Measurements from ENCODE around the gene PCED1B. TPM values are rescaled to one million over a fixed set of nuclear protein-coding genes. Genes with fewer than 3 reads are reported as not detected.

PCED1B gene
- total RNA-seq, 1 donor from 2014 or later: 1.0 TPM

GRCh38 chr12:47235258-47236040 lies 156.0 kb downstream of the PCED1B start:
- no peaks in the 10 kb centered on the region for H3K4me1 ChIP-seq (ENCODE audit: control insufficient read depth in 3 of 3, insufficient read depth in 3 of 3, low read length in 3 of 3)
- H3K36me3 ChIP-seq (ENCODE audit: control insufficient read depth in 3 of 3, insufficient read depth in 3 of 3, low read length in 3 of 3): no peaks in the 10 kb centered on the region
- no peak overlapping the region for H3K4me3 ChIP-seq (ENCODE audit: low read length in 3 of 3)
- H3K27me3 ChIP-seq (ENCODE audit: control insufficient read depth in 3 of 3, insufficient read depth in 3 of 3, low read length in 3 of 3): no peaks in the 10 kb centered on the region
- H3K9me3 ChIP-seq (ENCODE audit: control insufficient read depth in 3 of 3, low read length in 3 of 3): no peaks in the 10 kb centered on the region
- no peak overlapping the region for H3K9ac ChIP-seq (ENCODE audit: low read depth in 1 of 3, low read length in 3 of 3)
- H3K27ac ChIP-seq (ENCODE audit: low read depth, low read length): no peak overlapping the region

- H3K9ac ChIP-seq (ENCODE audit: low read depth in 1 of 3, low read length in 3 of 3): no peak overlapping the region
- no peaks in the 10 kb centered on the region for H3K27me3 ChIP-seq (ENCODE audit: control insufficient read depth in 3 of 3, insufficient read depth in 3 of 3, low read length in 3 of 3)
- H3K4me3 ChIP-seq (ENCODE audit: low read length in 3 of 3): no peak overlapping the region
- H3K4me1 ChIP-seq (ENCODE audit: control insufficient read depth in 3 of 3, insufficient read depth in 3 of 3, low read length in 3 of 3): no peaks in the 10 kb centered on the region
- H3K36me3 ChIP-seq (ENCODE audit: control insufficient read depth in 3 of 3, insufficient read depth in 3 of 3, low read length in 3 of 3): no peaks in the 10 kb centered on the region
- no peaks in the 10 kb centered on the region for H3K9me3 ChIP-seq (ENCODE audit: control insufficient read depth in 3 of 3, low read length in 3 of 3)
- no peak overlapping the region for H3K27ac ChIP-seq (ENCODE audit: low read depth, low read length)
Measured at GRCh38 chr12:47236109-47236714, 156.8 kb downstream of the PCED1B start.

- no peaks in the 10 kb centered on the region for H3K4me1 ChIP-seq (ENCODE audit: control insufficient read depth in 3 of 3, insufficient read depth in 3 of 3, low read length in 3 of 3)
- no peaks in the 10 kb centered on the region for H3K27me3 ChIP-seq (ENCODE audit: control insufficient read depth in 3 of 3, insufficient read depth in 3 of 3, low read length in 3 of 3)
- no peaks in the 10 kb centered on the region for H3K9me3 ChIP-seq (ENCODE audit: control insufficient read depth in 3 of 3, low read length in 3 of 3)
- H3K36me3 ChIP-seq (ENCODE audit: control insufficient read depth in 3 of 3, insufficient read depth in 3 of 3, low read length in 3 of 3): no peaks in the 10 kb centered on the region
- H3K9ac ChIP-seq (ENCODE audit: low read depth in 1 of 3, low read length in 3 of 3): no peak overlapping the region
- no peak overlapping the region for H3K27ac ChIP-seq (ENCODE audit: low read depth, low read length)
- H3K4me3 ChIP-seq (ENCODE audit: low read length in 3 of 3): no peak overlapping the region
Measured at GRCh38 chr12:47237751-47238211, 158.4 kb downstream of the PCED1B start.

- Histone ChIP-seq H3K36me3 (ENCODE audit: control insufficient read depth in 3 of 3, insufficient read depth in 3 of 3, low read length in 3 of 3) (no peaks in the 10 kb centered on the region), H3K4me3 (ENCODE audit: low read length in 3 of 3) (no peak overlapping the region), H3K27ac (ENCODE audit: low read depth, low read length) (no peak overlapping the region), H3K4me1 (ENCODE audit: control insufficient read depth in 3 of 3, insufficient read depth in 3 of 3, low read length in 3 of 3) (no peaks in the 10 kb centered on the region), H3K9ac (ENCODE audit: low read depth in 1 of 3, low read length in 3 of 3) (no peak overlapping the region), H3K9me3 (ENCODE audit: control insufficient read depth in 3 of 3, low read length in 3 of 3) (no peaks in the 10 kb centered on the region), H3K27me3 (ENCODE audit: control insufficient read depth in 3 of 3, insufficient read depth in 3 of 3, low read length in 3 of 3) (no peaks in the 10 kb centered on the region)
Measured at GRCh38 chr12:47238669-47239114, 159.3 kb downstream of the PCED1B start.

- H3K9ac ChIP-seq (ENCODE audit: low read depth in 1 of 3, low read length in 3 of 3): no peak overlapping the region
- no peaks in the 10 kb centered on the region for H3K27me3 ChIP-seq (ENCODE audit: control insufficient read depth in 3 of 3, insufficient read depth in 3 of 3, low read length in 3 of 3)
- H3K4me1 ChIP-seq (ENCODE audit: control insufficient read depth in 3 of 3, insufficient read depth in 3 of 3, low read length in 3 of 3): no peaks in the 10 kb centered on the region
- no peaks in the 10 kb centered on the region for H3K9me3 ChIP-seq (ENCODE audit: control insufficient read depth in 3 of 3, low read length in 3 of 3)
- no peak overlapping the region for H3K27ac ChIP-seq (ENCODE audit: low read depth, low read length)
- no peak overlapping the region for H3K4me3 ChIP-seq (ENCODE audit: low read length in 3 of 3)
- H3K36me3 ChIP-seq (ENCODE audit: control insufficient read depth in 3 of 3, insufficient read depth in 3 of 3, low read length in 3 of 3): no peaks in the 10 kb centered on the region
Measured at GRCh38 chr12:47242426-47242825, 163.0 kb downstream of the PCED1B start.

GRCh38 chr12:47244835-47245234 lies 165.4 kb downstream of the PCED1B start:
- Histone ChIP-seq H3K4me3 (ENCODE audit: low read length in 3 of 3) (no peak overlapping the region), H3K4me1 (ENCODE audit: control insufficient read depth in 3 of 3, insufficient read depth in 3 of 3, low read length in 3 of 3) (no peaks in the 10 kb centered on the region), H3K9ac (ENCODE audit: low read depth in 1 of 3, low read length in 3 of 3) (no peak overlapping the region), H3K27me3 (ENCODE audit: control insufficient read depth in 3 of 3, insufficient read depth in 3 of 3, low read length in 3 of 3) (no peaks in the 10 kb centered on the region), H3K36me3 (ENCODE audit: control insufficient read depth in 3 of 3, insufficient read depth in 3 of 3, low read length in 3 of 3) (no peaks in the 10 kb centered on the region), H3K9me3 (ENCODE audit: control insufficient read depth in 3 of 3, low read length in 3 of 3) (no peaks in the 10 kb centered on the region), H3K27ac (ENCODE audit: low read depth, low read length) (no peak overlapping the region)

GRCh38 chr12:47245623-47246022 lies 166.2 kb downstream of the PCED1B start:
- Histone ChIP-seq H3K9me3 (ENCODE audit: control insufficient read depth in 3 of 3, low read length in 3 of 3) (no peaks in the 10 kb centered on the region), H3K27me3 (ENCODE audit: control insufficient read depth in 3 of 3, insufficient read depth in 3 of 3, low read length in 3 of 3) (no peaks in the 10 kb centered on the region), H3K4me3 (ENCODE audit: low read length in 3 of 3) (no peak overlapping the region), H3K27ac (ENCODE audit: low read depth, low read length) (no peak overlapping the region), H3K4me1 (ENCODE audit: control insufficient read depth in 3 of 3, insufficient read depth in 3 of 3, low read length in 3 of 3) (no peaks in the 10 kb centered on the region), H3K9ac (ENCODE audit: low read depth in 1 of 3, low read length in 3 of 3) (no peak overlapping the region), H3K36me3 (ENCODE audit: control insufficient read depth in 3 of 3, insufficient read depth in 3 of 3, low read length in 3 of 3) (no peaks in the 10 kb centered on the region)

GRCh38 chr12:47247418-47247817 lies 168.0 kb downstream of the PCED1B start:
- Histone ChIP-seq H3K4me3 (ENCODE audit: low read length in 3 of 3) (no peak overlapping the region), H3K9ac (ENCODE audit: low read depth in 1 of 3, low read length in 3 of 3) (no peak overlapping the region), H3K36me3 (ENCODE audit: control insufficient read depth in 3 of 3, insufficient read depth in 3 of 3, low read length in 3 of 3) (no peaks in the 10 kb centered on the region), H3K9me3 (ENCODE audit: control insufficient read depth in 3 of 3, low read length in 3 of 3) (no peaks in the 10 kb centered on the region), H3K27ac (ENCODE audit: low read depth, low read length) (no peak overlapping the region), H3K27me3 (ENCODE audit: control insufficient read depth in 3 of 3, insufficient read depth in 3 of 3, low read length in 3 of 3) (no peaks in the 10 kb centered on the region), H3K4me1 (ENCODE audit: control insufficient read depth in 3 of 3, insufficient read depth in 3 of 3, low read length in 3 of 3) (no peaks in the 10 kb centered on the region)

GRCh38 chr12:47249082-47249481 lies 169.7 kb downstream of the PCED1B start:
- Histone ChIP-seq H3K9ac (ENCODE audit: low read depth in 1 of 3, low read length in 3 of 3) (no peak overlapping the region), H3K9me3 (ENCODE audit: control insufficient read depth in 3 of 3, low read length in 3 of 3) (no peaks in the 10 kb centered on the region), H3K4me3 (ENCODE audit: low read length in 3 of 3) (no peak overlapping the region), H3K27me3 (ENCODE audit: control insufficient read depth in 3 of 3, insufficient read depth in 3 of 3, low read length in 3 of 3) (no peaks in the 10 kb centered on the region), H3K36me3 (ENCODE audit: control insufficient read depth in 3 of 3, insufficient read depth in 3 of 3, low read length in 3 of 3) (no peaks in the 10 kb centered on the region), H3K4me1 (ENCODE audit: control insufficient read depth in 3 of 3, insufficient read depth in 3 of 3, low read length in 3 of 3) (no peaks in the 10 kb centered on the region), H3K27ac (ENCODE audit: low read depth, low read length) (no peak overlapping the region)

- no peak overlapping the region for H3K9ac ChIP-seq (ENCODE audit: low read depth in 1 of 3, low read length in 3 of 3)
- no peak overlapping the region for H3K4me3 ChIP-seq (ENCODE audit: low read length in 3 of 3)
- H3K27ac ChIP-seq (ENCODE audit: low read depth, low read length): no peak overlapping the region
- H3K27me3 ChIP-seq (ENCODE audit: control insufficient read depth in 3 of 3, insufficient read depth in 3 of 3, low read length in 3 of 3): no peaks in the 10 kb centered on the region
- no peaks in the 10 kb centered on the region for H3K36me3 ChIP-seq (ENCODE audit: control insufficient read depth in 3 of 3, insufficient read depth in 3 of 3, low read length in 3 of 3)
- H3K4me1 ChIP-seq (ENCODE audit: control insufficient read depth in 3 of 3, insufficient read depth in 3 of 3, low read length in 3 of 3): no peaks in the 10 kb centered on the region
- H3K9me3 ChIP-seq (ENCODE audit: control insufficient read depth in 3 of 3, low read length in 3 of 3): no peaks in the 10 kb centered on the region
Measured at GRCh38 chr12:47249719-47250357, 170.4 kb downstream of the PCED1B start.

All from skeletal muscle tissue (tissue), 4 donors.